D721Med (cell line): ENCODE measurements around the gene TSGA10IP.

Source experiments
- DNase-seq: peaks from one replicate; pipeline ENCODE4 v3.0.0; 2011; ENCODE audit warnings: low spot score; ENCODE audit not compliant: insufficient read length
- FAIRE-seq: peaks from 2 replicates; lab custom pipeline; 2011; peaks lifted over from hg19 to GRCh38; lab: Jason Lieb, UNC
- TF ChIP-seq, protein P1 (sequence below): IDR thresholded peaks from 2 replicates; pipeline ENCODE4 v1.5.1; 2012; ENCODE audit warnings: mild to moderate bottlenecking, control low read depth; ENCODE audit not compliant: insufficient read depth; ENCODE audit errors: missing control alignments

Gene TSGA10IP

DNA sequence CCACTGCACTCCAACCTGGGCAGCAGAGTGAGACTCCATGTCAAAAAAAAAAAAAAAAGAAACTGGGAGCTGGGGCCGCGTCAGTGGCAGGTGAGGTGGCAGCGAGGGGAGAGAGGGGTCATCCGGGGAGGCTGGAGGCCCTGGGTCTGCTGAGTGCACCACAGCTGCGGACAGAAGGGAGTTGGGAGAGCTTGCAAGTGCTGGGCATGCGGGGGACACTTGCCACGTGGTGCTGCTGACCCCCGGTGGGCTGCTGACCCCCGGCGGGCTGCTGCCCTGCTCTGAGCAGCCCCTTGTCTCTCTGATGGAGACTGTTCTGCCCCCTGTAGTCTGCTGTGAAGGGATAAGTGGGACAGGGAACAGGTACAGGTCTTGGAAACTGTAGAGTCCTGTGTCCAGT is 23.4 kb upstream of the TSGA10IP start:
- FAIRE-seq (no peak), DNase-seq (no peak)
- TF ChIP-seq, protein P1, sequence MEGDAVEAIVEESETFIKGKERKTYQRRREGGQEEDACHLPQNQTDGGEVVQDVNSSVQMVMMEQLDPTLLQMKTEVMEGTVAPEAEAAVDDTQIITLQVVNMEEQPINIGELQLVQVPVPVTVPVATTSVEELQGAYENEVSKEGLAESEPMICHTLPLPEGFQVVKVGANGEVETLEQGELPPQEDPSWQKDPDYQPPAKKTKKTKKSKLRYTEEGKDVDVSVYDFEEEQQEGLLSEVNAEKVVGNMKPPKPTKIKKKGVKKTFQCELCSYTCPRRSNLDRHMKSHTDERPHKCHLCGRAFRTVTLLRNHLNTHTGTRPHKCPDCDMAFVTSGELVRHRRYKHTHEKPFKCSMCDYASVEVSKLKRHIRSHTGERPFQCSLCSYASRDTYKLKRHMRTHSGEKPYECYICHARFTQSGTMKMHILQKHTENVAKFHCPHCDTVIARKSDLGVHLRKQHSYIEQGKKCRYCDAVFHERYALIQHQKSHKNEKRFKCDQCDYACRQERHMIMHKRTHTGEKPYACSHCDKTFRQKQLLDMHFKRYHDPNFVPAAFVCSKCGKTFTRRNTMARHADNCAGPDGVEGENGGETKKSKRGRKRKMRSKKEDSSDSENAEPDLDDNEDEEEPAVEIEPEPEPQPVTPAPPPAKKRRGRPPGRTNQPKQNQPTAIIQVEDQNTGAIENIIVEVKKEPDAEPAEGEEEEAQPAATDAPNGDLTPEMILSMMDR: no peak

- no peak for DNase-seq
- FAIRE-seq: no peak
- TF ChIP-seq, protein P1: no peak
Measured at GRCh38 chr11:65922565-65922964, 22.7 kb upstream of the TSGA10IP start.

DNA sequence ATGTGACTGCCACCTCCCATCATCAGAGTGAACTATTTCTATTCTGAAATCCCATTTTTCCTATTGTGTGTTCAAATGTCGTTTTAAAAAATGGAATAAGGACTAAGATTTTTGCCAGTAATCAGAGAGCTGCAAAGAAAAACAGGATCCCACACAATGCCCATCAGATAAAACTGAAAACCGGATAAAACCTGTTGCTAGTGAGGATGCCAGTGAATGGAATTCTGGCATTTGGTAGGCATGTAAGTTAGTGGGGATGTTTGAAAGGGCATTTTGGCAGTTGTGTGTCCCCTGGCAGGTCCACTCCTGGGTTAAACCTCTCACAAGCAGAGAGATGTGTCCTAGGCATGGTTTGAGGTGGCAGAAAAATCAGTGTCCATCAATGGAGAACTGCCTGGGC is 19.9 kb upstream of the TSGA10IP start:
- TF ChIP-seq, protein P1: no peak
- FAIRE-seq (no peak), DNase-seq (no peak)

GRCh38 chr11:65927904-65928397 is 17.3 kb upstream of the TSGA10IP start:
- no peak for DNase-seq
- no peak for FAIRE-seq
- TF ChIP-seq, protein P1: no peak

DNA sequence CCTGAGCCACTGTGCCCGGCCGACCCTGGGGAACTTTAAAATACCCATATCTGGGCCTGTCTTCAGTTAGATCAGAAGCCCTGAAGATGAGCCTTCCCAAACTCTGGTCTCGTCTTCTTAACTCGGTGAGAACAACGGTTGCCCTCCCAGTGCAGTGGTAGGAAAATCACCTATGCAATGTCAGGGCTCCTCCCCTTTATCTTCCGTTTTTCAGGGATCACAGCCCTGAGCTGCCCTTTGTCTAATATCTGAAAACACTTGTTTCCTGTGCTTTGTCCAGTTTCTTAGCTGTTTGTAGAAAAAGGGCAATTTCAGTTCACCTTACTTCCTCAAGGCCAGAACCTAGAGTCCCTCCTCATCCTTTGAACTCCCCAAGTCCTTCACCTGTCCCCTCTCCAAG is 16.6 kb upstream of the TSGA10IP start:
- DNase-seq (no peak), FAIRE-seq (no peak)
- TF ChIP-seq, protein P1: no peak

DNA sequence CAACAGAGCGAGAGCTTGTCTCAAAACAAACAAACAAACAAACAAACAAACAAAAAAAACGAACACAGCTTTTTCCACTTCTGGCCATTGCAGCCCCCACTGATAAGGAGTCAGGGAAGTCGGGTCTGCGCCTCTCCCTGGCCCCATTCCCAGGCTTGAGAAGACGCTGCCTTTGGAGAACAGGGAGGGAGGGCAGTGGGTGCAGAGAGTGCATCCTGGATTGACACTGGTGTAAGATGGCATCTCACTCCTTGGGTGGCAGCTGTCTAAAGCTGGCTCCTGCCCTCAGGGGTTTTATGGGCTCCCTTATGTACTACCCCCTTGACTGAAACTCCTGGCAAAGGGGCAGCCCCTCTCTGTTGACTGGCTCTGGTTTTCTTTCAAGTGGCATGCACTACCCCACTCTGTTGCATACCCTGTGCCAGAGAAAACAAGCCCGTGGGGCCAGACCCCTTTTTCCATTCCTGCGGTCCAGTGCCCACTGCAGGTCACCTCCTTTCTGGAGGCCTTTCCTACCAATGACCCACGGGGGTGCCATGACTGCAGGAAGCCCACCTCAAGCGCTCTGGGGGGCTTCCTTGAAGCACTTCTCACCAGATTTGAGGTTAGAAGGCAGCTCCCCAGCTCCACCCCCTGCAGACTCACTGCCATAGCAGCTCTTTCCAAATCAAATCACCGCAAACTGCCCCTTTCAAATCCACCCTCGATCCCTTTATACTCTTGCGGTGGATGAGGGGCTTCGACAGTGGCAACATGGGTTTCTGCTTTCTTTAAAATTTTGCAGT is 13.3 kb upstream of the TSGA10IP start:
- TF ChIP-seq, protein P1: no peak
- DNase-seq: no peak
- FAIRE-seq: no peak

DNA sequence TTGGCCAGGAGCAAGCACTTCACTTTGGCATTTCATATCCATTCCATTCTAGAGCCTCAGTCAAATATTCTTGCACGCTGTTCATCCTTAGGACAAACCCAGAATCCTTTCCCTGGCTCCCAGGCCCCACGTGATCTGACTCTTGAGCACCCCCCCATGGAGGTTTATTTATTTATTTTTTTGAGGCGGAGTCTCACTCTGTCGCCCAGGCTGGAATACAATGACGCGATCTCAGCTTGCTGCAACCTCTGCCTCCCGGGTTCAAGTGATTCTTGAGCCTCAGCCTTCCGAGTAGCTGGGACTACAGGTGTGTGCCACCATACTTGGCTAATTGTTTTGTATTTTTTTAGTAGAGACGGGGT is 12.7 kb upstream of the TSGA10IP start:
- no peak for FAIRE-seq
- TF ChIP-seq, protein P1: no peak
- no peak for DNase-seq
